Fibroblast of peridontal ligament (primary cell): ENCODE data around the gene ESAM.
"Not testable (repeated sequence)": the region's sequence is repeated elsewhere in the genome, so short reads cannot be mapped to it uniquely, and the experiment has no call there.

Experiments
- DNase-seq: peaks from one replicate; pipeline ENCODE4 v3.0.0-alpha.2; 2010; ENCODE audit errors: extremely low read depth

Gene ESAM

GRCh38 chr11:124770959-124771358 lies 8.9 kb upstream of the ESAM start:
- DNase-seq = not testable (repeated sequence)

- no peak for DNase-seq
These were observed 8.0 kb upstream of the ESAM start for GRCh38 chr11:124769806-124770774.

- no peak for DNase-seq
These were observed 6.8 kb upstream of the ESAM start for GRCh38 chr11:124768914-124769313.

- no peak for DNase-seq
These were observed 4.1 kb upstream of the ESAM start for GRCh38 chr11:124766156-124766555.

- peak; percentile 59 for DNase-seq
These were observed 1.3 kb upstream of the ESAM start for GRCh38 chr11:124763156-124763947.

GRCh38 chr11:124762624-124763155 lies 600 bp upstream of the ESAM start:
- no peak for DNase-seq

GRCh38 chr11:124761301-124762104 lies 587 bp downstream of the ESAM start:
- DNase-seq = no peak

GRCh38 chr11:124760806-124761205 lies 1.3 kb downstream of the ESAM start:
- no peak for DNase-seq

- DNase-seq = no peak
These were observed 1.9 kb downstream of the ESAM start for GRCh38 chr11:124760205-124760652.

- DNase-seq = no peak
These were observed 2.6 kb downstream of the ESAM start for GRCh38 chr11:124759266-124760204.

- peak; percentile 15 for DNase-seq
These were observed 3.5 kb downstream of the ESAM start for GRCh38 chr11:124758355-124759265.

- no peak for DNase-seq
These were observed 4.8 kb downstream of the ESAM start for GRCh38 chr11:124757320-124757719.

- DNase-seq = no peak
These were observed 5.3 kb downstream of the ESAM start for GRCh38 chr11:124756753-124757227.

GRCh38 chr11:124756033-124756752 lies 5.9 kb downstream of the ESAM start:
- DNase-seq = no peak

- DNase-seq = no peak
These were observed 7.4 kb downstream of the ESAM start for GRCh38 chr11:124754710-124755109.

GRCh38 chr11:124754309-124754708 lies 7.8 kb downstream of the ESAM start:
- no peak for DNase-seq

GRCh38 chr11:124753624-124754023 lies 8.5 kb downstream of the ESAM start:
- no peak for DNase-seq

GRCh38 chr11:124753205-124753604 lies 8.9 kb downstream of the ESAM start:
- DNase-seq = no peak
